ENCODE data around the gene TMEM41B.
"Not testable (repeated sequence)": the region's sequence is repeated elsewhere in the genome, so short reads cannot be mapped to it uniquely, and the experiment has no call there.

The TMEM41B gene

DNA sequence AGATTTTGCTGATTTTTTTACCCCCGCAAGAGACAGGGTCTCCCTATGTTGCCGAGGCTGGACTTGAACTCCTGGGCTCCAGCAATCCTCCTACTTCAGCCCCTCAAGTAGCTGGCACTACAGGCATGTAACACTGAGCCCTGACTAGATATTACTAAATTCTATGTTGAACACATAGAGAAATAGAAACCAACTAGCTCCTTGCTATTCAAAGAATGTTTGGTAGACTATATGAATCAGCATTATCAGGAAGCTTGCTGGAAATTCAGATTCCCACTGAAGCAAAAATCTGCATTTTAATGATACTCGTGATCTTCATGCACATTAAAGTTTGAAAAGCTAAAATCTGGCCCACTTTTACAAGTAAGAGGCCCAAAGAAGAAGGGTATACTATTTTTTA lies 11.9 kb downstream of the TMEM41B start:
- no peak for DNase-seq

DNA sequence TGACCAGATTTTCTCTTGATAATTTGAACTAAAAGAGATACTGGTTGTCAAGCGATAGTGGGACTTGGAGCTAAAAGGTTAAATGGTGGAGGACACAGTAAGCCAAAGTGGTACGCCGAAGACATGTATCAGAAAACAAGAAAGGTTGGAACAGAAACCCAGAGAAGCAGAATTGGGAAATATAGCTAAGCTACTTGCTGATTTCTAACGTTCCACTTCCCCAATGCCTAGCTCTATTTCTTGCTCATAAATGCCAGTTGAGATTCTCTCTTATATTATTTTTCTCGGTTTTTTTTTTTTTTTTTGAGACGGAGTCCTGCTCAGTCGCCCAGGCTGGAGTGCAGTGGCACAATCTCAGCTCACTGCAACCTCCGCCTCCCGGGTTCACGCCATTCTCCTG lies 12.7 kb downstream of the TMEM41B start:
- no peak for DNase-seq

DNA sequence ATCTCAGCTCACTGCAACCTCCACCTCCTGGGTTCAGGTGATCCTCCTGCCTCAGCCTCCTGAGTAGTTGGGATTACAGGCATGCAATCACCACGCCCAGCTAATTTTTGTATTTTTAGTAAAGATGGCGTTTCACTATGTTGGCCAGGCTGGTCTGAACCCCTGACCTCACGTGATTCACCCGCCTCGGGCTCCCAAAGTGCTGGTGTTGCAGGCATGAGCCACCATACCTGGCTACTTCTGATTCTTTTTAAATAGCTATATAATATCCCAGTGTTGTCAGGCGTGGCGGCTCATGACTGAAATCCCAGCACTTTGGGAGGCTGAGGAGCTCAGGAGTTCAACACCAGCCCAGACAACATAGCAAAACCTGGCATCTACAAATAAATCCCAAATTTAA lies 20.7 kb downstream of the TMEM41B start:
- no peak for DNase-seq

DNA sequence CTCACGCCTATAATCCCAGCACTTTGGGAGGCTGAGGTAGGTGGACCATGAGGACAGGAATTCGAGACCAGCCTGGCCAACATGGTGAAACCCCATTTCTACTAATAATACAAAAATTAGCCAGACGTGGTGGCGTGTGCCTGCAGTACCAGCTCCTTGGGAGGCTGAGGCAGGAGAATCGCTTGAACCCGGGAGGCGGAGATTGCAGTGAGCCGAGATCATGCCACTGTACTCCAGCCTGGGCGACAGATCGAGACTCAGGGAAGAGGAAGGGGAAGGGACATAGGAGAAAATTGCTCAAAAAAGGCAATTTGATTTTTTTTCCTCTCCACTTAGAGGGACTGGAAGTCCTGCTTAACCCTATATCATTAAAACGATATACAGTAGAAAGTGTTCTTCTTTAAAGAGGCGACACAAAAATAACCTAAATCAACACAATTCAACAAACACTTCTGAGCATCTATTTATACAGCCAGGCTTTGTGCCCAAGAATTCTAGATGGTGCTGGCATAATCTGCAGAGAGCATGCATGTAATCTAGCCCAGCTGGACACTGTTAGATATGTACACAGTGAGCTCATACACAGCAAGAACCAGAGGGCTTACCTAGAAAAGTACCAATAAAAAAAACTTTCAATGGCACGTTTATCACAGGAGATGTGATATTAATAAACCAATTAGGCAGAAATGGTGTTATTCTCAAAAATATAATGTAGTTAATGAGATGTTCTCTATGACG lies 28.4 kb downstream of the TMEM41B start:
- DNase-seq: no peak

DNA sequence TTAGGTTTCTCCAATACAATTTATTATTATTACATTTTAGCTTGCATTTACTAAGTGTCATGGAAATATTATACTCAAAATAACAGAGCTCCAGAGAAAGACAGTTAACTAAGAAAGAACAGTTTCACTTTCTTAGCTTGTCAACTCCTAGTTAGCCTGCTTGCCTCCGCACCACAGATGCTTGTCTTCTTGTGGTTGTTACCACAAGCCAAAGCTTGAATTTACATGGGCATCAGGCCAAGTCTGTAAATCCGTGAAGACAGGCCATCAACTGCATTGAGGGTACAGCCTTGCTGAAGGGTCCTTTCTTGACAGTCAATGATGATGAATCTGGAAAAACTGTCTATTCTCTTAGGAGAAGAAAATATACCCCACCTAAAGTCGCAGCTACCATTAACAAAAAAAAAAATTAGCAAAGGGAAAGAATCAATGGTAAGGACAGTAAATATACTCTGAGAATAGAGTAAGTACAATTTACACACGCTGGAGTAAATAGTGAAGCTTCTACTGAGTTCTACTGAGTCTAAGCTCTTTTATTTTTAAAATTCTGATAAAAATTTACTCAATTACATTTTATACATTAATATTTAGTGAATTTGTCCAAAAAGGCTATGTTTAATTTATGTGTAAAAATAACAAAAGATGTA lies 33.6 kb downstream of the TMEM41B start:
- no peak for DNase-seq

DNA sequence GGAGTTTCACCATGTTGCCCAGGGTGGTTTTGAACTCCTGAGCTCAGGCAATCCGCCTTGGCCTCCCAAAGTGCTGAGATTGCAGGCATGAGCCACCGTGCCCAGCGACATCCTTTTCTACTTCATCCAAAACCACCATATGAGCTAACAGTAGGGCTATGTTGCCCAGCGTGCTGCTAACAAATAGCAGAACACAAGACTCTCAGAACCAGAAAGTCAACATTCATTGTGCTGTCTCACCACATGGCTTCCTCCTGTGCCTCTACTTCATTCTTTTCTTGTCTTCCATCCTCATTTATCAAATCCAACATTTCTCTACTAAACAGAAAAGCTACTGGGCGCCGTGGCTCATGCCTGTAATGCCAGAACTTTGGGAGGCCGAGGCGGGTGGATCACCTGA lies 37.2 kb downstream of the TMEM41B start:
- DNase-seq: no peak

DNA sequence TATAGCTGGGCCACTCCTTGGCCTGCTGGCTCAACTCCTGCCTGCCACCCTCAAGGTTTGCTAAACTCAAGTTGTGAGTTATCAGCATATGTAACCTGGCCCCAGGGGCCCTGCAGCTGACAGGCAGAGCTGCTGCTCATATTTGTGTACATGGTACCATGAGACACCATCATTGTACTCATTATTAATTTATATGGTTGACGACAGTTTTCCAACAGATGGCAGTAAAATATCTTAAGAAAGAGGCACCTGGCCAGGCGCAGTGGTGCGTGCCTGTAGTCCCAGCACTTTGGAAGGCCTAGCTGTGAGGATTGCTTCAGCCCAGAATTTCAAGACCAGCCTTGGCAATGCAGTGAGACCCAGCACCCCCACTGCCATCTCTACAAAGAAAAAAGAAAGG lies 37.8 kb downstream of the TMEM41B start:
- DNase-seq: no peak

DNA sequence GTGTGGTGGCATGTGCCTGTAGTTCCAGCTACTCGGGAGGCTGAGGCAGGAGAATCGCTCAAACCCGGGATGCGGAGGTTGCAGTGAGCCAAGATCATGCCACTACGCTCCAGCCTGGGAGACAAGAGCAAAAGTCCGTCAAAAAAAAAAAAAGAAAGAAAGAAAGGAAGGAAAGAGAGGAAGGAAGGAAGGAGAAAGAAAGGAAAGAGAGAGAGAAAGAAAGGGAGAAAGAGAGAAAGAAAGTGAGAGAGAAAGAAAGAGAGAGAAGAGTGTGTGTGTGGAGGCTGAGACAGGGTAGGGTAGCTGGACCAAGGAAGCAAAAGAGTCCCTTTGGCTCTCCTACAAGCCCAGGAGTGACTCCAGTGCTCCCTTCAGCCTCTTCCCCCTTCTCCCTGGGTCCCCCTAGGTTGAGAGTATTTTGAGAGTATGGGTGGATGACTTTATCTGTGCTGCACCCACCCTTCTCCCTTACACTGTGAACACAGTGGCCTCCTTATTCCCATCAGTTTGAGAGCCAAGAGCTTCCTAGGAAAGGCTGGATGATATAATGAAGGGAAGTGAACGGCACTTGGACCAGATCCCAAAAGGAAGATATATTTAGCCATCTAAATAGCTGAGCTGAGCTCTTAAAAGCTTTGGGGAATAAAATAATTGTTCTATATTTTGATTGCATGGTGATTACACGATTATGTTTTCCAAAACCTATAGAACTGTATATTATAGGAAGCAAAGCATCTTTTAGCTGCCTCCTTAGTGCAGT lies 39.7 kb downstream of the TMEM41B start:
- DNase-seq: no peak

DNA sequence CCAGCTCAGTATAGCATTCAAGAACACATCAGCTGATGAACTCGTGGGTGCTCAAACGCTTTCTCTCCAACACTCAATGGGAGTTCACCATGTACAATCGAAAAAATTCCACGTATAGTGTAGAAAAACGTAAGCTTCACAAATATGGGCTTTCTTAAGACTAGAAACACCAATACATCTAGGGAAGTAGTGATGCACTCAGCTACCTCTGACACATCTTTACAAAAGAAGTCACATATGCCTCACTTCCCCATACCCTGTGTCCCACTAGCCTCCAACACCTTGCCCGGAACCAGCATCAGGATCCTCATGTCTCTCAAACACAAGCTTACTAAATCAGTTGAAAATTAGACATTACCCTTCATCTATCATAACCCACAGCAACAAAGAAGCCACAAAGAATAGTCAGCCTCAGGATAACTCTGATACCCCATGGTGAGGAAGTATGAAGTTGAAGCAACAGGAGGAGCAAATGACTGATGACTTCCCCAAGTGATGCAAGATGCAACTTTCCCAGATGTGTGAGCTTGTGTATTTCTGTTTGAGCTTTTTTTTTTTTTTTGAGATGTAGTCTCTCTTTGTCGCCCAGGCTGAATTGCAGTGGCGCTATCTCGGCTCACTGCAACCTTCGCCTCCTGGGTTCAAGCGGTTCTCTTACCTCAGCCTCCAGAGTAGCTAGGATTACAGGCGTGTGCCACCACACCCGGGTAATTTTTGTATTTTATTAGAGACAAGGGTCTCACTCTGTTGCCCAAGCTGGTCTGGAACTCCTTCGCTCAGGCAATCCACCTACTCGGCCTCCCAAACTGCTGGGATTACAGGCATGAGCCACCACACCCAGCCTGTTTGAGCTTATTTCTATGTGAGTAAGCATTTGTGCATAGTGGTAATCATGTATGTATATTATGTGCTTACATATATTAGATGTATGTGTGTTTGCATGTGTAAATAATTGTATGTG lies 40.7 kb downstream of the TMEM41B start:
- DNase-seq: no peak

DNA sequence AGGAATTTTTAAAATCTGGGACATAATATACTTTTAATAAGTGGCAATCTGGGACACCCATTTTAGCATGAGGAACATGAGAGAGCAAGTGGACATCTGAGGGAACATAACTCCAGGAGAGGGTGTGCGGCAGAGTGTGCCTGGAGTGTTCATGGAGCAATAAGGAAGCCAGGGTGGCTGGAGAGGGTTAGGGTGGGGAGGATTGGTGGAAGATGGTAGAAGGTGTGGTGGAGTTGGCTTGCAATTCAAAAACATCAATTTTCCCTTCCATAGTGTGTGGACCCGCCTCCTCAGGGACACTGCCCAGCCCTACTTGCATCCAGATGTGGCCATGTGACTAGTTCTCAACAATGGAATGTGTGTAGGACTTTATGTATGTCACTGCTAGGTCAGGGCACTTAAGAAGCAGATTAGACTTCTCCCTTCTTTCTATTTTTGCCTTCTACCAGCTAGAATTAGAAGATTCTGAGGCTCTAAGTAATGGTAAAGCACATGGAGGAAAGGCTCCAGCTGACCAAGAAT lies 44.8 kb downstream of the TMEM41B start:
- DNase-seq: no peak

DNA sequence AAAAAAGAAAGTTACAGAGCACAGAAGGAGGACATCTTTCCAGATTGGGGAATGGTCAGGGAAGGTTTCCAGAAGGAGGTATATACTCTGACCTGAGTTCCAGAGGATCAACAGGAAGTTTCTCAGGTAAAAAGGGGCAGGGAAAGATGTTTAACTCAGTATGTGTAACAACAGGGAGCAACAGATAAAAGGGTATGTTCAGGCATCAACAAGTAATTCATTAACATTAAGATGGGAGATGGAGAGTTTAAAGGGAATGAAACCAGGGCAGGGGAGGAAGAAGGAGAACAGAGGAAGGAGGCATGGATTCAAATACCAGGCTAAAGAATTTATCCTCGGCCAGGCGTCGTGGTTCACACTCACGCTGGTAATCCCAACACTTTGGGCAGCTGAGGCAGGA lies 46.7 kb downstream of the TMEM41B start:
- no peak for DNase-seq

DNA sequence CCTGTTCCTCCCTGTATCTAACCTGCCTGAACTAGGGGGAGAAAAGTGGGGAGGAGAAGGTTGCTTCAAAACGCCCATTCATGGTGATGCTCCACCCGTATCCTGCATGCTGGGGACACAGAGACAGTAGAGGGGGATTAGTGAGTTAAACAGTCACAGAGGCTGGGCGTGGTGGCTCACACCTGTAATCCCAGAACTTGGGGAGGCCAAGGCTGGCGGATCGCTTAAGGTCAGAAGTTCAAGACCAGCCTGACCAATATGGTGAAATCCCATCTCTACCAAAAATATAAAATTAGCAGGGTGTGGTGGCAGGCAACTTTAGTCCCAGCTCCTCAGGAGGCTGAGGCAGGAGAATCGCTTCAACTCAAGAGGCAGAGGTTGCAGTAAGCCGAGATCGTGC lies 47.5 kb downstream of the TMEM41B start:
- DNase-seq: no peak

DNA sequence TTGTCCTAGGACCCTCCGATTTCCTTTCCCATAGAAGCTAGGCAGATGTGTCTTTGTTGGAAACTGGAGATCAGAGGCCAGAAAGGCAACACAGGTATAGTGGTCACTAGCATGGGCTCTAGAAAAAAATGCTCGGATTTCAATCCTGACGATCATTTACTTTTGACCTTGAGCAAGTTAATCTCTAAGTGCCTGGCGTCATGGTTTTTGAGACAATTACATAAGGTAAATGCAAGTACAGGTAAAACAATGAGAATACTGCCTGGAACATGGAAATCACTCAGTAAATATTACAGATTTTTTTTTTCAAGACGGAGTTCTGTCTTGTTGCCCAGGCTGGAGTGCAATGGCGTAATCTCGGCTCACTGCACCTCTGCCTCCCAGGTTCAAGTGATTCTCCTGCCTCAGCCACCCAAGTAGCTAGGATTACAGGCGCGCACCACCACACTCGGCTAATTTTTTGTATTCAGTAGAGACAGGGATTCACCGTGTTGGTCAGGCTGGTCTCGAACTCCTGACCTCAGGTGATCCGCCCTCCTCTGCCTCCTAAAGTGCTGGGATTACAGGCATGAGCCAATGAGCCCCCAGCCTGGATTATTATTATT lies 48.2 kb downstream of the TMEM41B start:
- no peak for DNase-seq

DNA sequence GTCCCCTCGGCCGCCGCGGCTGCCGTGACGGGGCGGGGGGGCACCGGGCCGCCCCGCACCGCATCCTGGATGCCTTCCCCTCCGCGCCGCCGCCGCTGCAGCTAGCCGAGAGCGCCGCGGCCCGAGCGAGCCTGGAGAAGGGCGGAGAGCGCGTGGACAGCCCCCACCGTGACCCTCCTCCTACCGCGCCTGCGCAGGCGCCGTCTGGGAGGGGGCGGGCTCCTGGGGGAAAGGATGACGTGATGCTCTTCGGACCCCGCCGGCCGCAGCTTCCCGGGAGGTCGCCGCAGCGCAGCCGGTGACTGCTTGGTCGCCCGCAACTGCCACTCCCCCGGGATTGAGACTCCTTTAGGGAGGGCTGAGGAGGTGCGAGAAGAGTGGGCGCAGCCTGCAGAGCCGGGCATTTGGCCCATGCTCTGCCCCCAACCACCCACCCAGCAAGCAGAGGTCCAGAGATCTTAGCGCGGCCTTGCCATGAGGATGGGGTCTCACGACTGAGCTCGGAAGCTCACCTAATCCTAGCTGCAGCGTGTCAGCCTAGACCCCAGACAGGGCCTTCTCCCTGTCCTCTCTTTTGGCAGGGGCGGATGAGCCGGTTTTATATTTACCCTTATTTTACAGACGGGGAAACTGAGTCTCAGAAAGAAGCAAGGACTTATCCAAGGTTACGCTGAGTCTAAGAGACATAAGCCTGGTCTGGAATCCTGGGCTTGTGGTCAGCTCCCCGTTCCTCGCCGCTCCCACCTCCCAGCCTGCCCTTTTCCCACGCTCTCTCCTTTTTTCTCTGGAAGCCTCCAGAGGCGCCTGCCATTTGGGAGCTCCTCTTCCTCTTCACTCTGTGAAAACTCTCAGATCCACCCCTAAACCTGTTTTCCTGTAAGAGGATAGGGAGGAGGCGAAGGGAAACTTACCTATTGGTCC lies 48.9 kb downstream of the TMEM41B start, which contains the start of gene DENND5A:
DENND5A (minus strand) TSS at position 140 of the 921 bp plus-strand sequence. CDS start 281 bp downstream, outside the sequence.
- DNase-seq: peak; percentile 53 to 67

DNA sequence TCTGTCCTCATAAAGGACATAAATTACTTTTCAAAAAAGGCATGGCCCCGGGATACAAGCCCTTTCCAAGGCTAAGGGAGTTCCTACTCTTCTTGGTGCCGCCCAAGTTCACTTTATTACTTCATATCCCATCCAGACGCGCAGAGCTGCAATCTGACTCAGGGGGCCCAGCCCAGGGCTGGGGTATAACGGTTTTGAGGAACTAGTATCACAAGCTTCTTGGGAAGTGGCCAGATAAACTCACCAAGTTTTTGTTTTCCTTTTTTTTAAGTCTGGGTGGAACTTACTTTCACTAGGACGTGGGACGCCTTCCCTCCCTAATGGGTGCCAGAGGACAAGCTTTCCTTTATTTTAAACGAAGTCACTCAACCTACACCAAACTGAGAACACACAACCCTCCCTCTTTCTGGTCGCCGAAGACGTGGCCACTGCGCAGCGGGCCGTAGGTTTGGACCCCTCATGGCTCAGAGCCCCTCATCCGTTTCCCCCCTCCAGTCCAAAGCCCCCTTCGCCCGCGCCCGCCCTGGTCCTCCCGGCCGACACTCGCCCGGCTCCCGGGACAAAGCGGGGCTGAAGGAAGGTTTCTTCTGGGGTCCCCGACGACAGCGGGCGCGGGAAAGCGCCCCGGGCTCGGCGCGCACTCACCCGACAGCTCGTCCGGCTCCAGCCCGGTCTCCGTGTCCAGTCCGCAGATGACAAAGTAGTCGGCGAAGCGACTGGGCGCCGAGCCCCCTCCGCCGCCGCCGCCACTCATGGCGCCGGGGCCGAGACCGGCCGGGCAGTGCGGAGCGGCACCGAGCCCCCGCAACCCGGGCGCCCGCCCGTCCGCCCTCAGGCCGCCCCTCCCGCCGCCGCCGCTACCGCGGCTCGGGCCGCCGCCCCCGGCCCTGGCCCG lies 49.8 kb downstream of the TMEM41B start:
- no peak for DNase-seq

DNA sequence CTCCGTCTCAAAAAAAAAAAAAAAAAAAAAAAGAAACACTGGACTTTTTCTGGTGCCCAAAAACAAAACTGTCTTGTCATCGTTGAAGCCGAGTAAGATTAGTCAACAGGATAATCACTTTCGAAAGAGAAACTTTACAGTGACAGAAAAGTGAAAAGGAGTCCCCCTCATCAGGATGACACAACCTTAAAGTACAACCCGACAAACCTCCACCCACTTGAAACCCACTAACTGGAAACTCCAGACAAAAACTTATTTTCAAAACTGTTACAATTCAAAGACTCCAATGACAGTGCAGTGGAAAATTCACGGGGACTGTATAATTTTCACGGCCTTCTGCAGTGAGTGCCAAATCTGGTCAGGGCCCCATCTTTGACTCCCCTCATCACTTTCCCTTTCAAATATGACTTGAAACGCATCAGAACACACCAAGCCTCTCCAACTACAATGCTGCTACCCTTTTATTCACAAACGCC lies 50.5 kb downstream of the TMEM41B start:
- DNase-seq: no peak

DNA sequence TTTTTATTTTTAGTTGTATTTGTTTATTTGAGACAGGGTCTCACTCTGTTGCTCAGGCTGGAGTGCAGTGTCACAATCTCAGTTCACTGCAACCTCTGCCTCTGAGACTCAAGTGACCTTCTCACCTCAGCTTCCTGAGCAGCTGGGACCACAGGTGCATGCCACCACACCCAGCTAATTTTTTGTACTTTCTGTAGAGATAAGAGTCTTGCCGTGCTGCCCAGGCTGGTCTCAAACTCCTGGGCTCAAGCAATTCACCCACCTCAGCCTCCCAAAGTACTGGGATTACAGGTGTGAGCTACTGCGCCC lies 53.6 kb downstream of the TMEM41B start:
- not testable (repeated sequence) for DNase-seq

DNA sequence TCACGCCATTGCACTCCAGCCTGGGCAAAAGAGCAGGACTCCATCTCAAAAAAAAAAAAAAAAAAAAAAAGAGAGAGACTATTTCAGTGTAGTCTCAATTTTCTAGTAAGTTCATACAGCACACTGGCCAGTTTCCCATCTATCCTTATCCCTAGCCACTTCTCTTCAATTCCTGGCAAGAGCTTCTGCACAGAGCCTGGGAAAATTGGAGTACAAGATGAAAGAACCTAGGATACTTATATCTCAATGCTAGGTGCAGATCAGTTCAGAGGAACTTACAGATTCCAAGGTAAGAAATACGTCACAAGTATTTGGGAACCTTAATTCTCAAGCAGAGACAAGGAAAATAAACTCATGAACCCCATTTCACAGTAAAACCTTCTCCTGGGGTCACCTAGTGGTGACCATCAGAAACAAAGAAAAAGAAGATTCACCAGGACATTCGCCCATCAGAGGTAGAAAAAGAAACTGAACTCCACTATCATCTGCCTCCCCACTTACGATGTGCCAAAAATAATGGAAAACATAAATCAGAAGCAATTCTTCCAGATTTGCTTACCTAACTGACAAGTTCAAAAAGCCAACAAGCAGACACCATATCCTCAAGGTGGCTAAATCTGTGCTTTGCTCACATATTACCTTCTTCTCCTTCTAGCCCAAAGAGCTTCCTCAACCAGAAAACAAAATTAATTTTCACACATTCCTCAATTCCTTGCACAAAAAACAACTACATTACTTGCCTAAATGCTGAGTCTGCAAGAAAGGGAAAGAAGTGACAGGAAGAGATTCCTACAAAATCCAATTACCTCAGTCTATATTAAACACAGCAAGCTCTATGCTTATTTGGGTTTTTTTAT lies 54.2 kb downstream of the TMEM41B start:
- no peak for DNase-seq

DNA sequence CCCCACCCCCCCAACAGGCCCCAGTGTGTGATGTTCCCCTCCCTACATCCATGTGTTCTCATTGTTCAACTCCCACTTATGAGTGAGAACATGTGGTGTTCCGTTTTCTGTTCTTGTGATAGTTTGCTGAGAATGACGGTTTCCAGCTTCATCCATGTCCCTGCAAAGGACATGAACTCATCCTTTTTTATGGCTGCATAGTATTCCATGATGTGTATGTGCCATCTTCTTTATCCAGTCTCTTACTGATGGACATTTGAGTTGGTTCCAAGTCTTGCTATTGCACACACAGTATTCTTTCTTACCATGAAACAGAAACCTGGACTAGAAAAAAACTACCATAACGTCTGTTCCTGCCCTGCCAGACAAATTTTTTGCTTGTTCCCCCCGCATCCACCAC lies 56.1 kb downstream of the TMEM41B start:
- not testable (repeated sequence) for DNase-seq
